Right lobe of liver (tissue), 6 donors: ENCODE data around the gene KCNG4. TPM values are rescaled to one million over a fixed set of nuclear protein-coding genes. Genes with fewer than 3 reads are reported as not detected.

Experiments used
- ATAC-seq, 4 donors: fragments of 200-7000 bp; cut with Tn5 transposase; one replicate each; pipeline ENCODE4 v1.9.1; 2020; ENCODE audit warnings: mild to moderate bottlenecking in 4 of 4, moderate library complexity in 4 of 4
- DNase-seq, 3 donors: peaks; one replicate each; pipeline ENCODE4 v3.0.0-alpha.2; 2020
- H3K27ac ChIP-seq, 3 donors: fragments of 200-600 bp; one replicate each; pipeline ENCODE4 v1.8.0; 2022
- H3K27me3 ChIP-seq, 2 donors: fragments of 200-600 bp; one replicate each; pipeline ENCODE4 v1.8.0; 2022
- H3K36me3 ChIP-seq, 4 donors: fragments of 200-600 bp; sonication (generic) in 1 of 4; one replicate each; pipeline versions ENCODE4 v1.5.1 to v1.8.0; 2017 to 2022; ENCODE audit warnings: control low read depth in 1 of 4
- H3K4me1 ChIP-seq, 4 donors: fragments of 200-600 bp; sonication (generic) in 1 of 4; one replicate each; pipeline versions ENCODE4 v1.5.1 to v1.8.0; 2017 to 2022; ENCODE audit warnings: control low read depth in 1 of 4
- H3K4me3 ChIP-seq, 3 donors: fragments of 200-600 bp; one replicate each; pipeline ENCODE4 v1.8.0; 2022
- H3K9me3 ChIP-seq, 4 donors: fragments of 200-600 bp; sonication (generic) in 1 of 4; one replicate each; pipeline versions ENCODE4 v1.5.1 to v1.8.0; 2017 to 2022; ENCODE audit warnings: control low read depth in 1 of 4
- POLR2A ChIP-seq: fragments of 450-650 bp; IDR thresholded peaks from one replicate; pipeline ENCODE4 v1.6.1; 2017; ENCODE audit warnings: antibody characterized with exemption, mild to moderate bottlenecking
- WGBS: methylation state at CpG from one replicate; pipeline ENCODE4 v1.1.6; 2018; ENCODE audit warnings: low coverage, low lambda C conversion rate; ENCODE audit not compliant: insufficient coverage; ENCODE audit errors: missing lambda C conversion rate; 5-methylcytosine and 5-hydroxymethylcytosine counted together
- intact Hi-C, 2 donors: fragments of 100-400 bp; cut with DNase I; formaldehyde crosslinking; loops; one replicate each; pipeline versions ENCODE4 v1.11.2 to v1.14.1; 2022
- total RNA-seq, 6 experiments: library from RNA; depleted of rRNA in 2 of 6; stranded (reverse); fragments of >200 nt in 2 of 6; fragmentation: NEBNext Ultra II Directional in 3 of 6; extraction: Animal tissue kit (Norgen Biotek cat#: 25700) in 3 of 6; gene quantifications; one replicate each; pipeline versions ENCODE4 v1.1.0 to v1.2.4, GENCODE V29; 2016 to 2023
- TF ChIP-seq, protein P1 (sequence below), 4 donors: fragments of 200-600 bp in 3 of 4; fragments of 450-650 bp in 1 of 4; IDR thresholded peaks; one replicate each; pipeline versions ENCODE4 v1.5.1 to v1.8.0; 2016 to 2022; ENCODE audit warnings: antibody characterized with exemption in 4 of 4, mild to moderate bottlenecking in 2 of 4
- donor health status: DM: no; HTN: yes; CAD: no.
- donor health status: DM: no; HTN: no; CAD: no.
- donor health status: DM: no; HTN: no; CAD: no.
- donor health status: DM: no; HTN: yes; CAD: no.
- donor health status: DM: no; HTN: yes; CAD: no.

KCNG4 gene
- total RNA-seq, 6 experiments from 2014 or later: not detected

DNA sequence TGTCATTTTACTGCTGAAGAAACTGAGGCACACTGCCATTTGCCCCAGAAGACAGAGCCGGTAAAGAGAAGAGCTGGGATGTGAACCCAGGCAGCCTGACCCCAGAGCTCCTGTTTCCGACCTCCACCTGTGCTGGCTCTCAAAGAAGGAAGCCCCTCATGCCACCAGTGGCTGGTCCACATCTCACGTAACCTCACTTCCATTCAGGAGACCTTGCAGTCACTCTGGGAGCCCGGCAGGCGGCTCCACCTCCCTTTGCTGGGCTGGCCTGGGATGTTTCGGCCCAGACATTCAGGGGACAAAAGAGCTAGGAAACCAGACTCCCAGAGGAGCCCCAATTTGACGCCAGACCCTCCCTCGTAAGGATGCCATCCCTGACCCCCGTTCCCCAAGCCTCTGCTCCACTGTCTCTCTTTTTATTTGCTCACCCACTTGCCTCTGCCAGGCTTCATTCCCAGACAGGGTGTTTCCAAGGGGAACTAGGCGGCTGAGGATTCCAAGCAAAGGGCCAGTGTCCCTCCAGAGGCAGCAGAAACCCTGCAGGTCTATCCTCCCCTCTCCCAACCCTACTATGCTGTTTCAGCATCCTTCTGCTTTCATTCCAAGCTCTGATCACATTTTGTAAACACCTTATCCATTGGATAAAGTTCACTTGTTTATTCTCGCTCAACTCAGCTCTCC, 55.8 kb downstream of the KCNG4 start:
- no peak for ATAC-seq
- H3K27me3 ChIP-seq: no peaks in the 10 kb centered on the region
- H3K4me3 ChIP-seq: no peak overlapping the region
- H3K36me3 ChIP-seq: peaks cover 0 to 30% (median 5%) of the 10 kb centered on the region in 4 donors
- H3K4me1 ChIP-seq: peaks cover 0 to 8% (median 2%) of the 10 kb centered on the region in 4 donors
- peak in 1 of 3 donors; percentile 32 for DNase-seq
- intact Hi-C loops: loop anchor here (10.0 kb wide), 1 partner anchor 99 kb away; no protein-coding TSS in a partner anchor
- 58% methylated on average over 3 of the region's 11 CpGs for WGBS
- TF ChIP-seq, protein P1, sequence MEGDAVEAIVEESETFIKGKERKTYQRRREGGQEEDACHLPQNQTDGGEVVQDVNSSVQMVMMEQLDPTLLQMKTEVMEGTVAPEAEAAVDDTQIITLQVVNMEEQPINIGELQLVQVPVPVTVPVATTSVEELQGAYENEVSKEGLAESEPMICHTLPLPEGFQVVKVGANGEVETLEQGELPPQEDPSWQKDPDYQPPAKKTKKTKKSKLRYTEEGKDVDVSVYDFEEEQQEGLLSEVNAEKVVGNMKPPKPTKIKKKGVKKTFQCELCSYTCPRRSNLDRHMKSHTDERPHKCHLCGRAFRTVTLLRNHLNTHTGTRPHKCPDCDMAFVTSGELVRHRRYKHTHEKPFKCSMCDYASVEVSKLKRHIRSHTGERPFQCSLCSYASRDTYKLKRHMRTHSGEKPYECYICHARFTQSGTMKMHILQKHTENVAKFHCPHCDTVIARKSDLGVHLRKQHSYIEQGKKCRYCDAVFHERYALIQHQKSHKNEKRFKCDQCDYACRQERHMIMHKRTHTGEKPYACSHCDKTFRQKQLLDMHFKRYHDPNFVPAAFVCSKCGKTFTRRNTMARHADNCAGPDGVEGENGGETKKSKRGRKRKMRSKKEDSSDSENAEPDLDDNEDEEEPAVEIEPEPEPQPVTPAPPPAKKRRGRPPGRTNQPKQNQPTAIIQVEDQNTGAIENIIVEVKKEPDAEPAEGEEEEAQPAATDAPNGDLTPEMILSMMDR (IDR thresholded peaks at IDR 0.05): peak in 2 of 4 donors; percentile 7
- TF ChIP-seq POLR2A: no peak
- no peaks in the 10 kb centered on the region for H3K9me3 ChIP-seq
- no peak overlapping the region for H3K27ac ChIP-seq

DNA sequence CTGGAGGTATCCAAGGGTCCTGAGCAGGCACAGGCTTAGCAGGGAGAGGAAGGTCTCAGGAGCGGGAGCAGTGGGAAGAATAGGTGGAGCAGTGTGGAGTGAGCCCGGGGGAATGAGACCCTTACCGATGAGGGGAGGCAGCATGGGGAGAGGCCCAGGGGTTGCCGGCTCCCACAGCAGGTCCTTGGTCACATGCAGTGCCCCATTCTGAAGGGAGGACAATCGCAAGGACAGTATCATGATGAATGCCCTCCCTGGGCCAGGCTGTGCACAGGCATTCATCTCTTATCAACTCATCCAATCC, 56.3 kb downstream of the KCNG4 start:
- intact Hi-C loops: loop anchor here (10.0 kb wide), 1 partner anchor 99 kb away; no protein-coding TSS in a partner anchor
- ATAC-seq (no peak), DNase-seq (peak in 1 of 3 donors; percentile 21)
- no peak overlapping the region for H3K4me3 ChIP-seq
- peaks cover 0 to 8% (median 2%) of the 10 kb centered on the region in 4 donors for H3K4me1 ChIP-seq
- TF ChIP-seq, protein P1 (IDR thresholded peaks at IDR 0.05): no peak
- no peak for TF ChIP-seq POLR2A
- H3K27me3 ChIP-seq: no peaks in the 10 kb centered on the region
- no peaks in the 10 kb centered on the region for H3K9me3 ChIP-seq
- WGBS: 100% methylated on average over 4 of the region's 5 CpGs
- H3K36me3 ChIP-seq: peaks cover 0 to 35% (median 5%) of the 10 kb centered on the region in 4 donors
- no peak overlapping the region for H3K27ac ChIP-seq

DNA sequence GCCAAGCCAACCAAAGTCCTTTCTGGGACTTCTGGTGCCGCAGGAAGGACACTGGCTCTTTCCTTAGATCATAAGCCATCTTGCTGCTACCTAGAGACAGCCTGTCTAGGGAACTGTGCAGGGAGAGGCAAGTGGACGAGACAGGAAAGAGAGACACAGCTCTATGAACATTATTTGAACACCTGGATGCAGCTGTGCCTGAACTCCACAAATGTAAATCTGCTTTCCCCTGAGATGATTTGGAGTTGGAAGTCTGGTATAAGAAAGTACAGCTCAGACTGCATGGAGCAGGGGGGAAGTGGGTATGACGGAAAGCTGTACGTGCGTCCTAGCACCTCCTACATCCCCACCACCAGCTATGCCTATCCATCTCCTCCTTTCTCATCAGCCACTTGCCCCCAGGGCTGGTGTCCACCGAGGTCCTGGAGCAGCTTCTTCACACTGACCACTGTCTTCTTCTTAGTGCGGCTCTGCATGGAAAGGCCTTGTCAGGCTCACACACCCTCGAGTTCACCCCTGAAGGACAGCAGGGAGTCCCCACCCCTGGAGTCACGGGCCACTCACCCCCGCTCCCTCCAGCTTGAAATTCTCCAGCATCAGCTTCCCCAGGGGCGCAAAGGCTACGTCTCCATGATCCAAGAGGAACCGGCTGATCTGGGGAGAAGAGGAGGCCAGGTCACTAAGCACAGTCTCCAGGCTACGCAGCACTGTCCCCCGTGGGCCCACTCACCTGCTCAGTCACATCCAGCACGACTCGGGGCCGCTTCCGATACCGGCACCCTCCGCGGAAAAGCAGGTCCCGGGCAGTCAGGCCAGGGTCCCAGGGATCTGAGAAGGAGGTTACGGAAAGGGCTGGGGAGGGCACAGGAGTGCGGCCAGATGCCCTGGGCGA, 56.9 kb downstream of the KCNG4 start:
- intact Hi-C loops: loop anchor here (10.0 kb wide), 1 partner anchor 98 kb away; no protein-coding TSS in a partner anchor
- no peak for DNase-seq
- WGBS: 91% methylated on average over 7 of the region's 26 CpGs
- no peak overlapping the region for H3K4me3 ChIP-seq
- H3K27me3 ChIP-seq: no peaks in the 10 kb centered on the region
- H3K9me3 ChIP-seq: no peaks in the 10 kb centered on the region
- TF ChIP-seq POLR2A: no peak
- TF ChIP-seq, protein P1 (IDR thresholded peaks at IDR 0.05): no peak
- peaks cover 0 to 8% (median 2%) of the 10 kb centered on the region in 4 donors for H3K4me1 ChIP-seq
- H3K36me3 ChIP-seq: peaks cover 0 to 35% (median 5%) of the 10 kb centered on the region in 4 donors
- no peak for ATAC-seq
- H3K27ac ChIP-seq: no peak overlapping the region

DNA sequence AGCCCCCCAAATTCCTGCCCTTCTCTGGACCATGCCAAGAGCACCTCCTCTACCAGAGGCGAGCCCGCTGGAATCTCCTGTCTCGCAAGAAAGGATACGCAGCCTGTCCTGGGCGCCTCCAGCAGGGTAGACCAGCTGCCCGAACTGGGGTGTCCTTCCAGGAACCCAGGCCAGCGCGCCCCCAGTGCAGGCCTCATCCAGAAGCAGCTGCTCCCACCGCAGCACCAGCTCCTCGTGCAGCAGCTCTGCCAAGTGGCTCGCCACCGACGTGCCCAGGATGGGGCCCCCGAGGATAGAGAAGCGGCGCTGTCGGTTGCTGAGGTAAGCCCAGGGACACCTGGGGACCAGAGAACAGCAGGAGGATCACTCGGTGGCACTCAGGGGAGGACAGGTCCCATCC, 57.7 kb downstream of the KCNG4 start:
- intact Hi-C loops: loop anchor here (10.0 kb wide), 1 partner anchor 97 kb away; no protein-coding TSS in a partner anchor
- H3K36me3 ChIP-seq: peaks cover 0 to 35% (median 5%) of the 10 kb centered on the region in 4 donors

More for the DNA sequence above, 57.7 kb downstream of the KCNG4 start:
- H3K27me3 ChIP-seq: no peaks in the 10 kb centered on the region
- WGBS: 100% methylated on average over 3 of the region's 18 CpGs
- ATAC-seq (no peak), DNase-seq (peak in 1 of 3 donors; percentile 31)
- no peak overlapping the region for H3K27ac ChIP-seq
- TF ChIP-seq, protein P1 (IDR thresholded peaks at IDR 0.05): no peak
- no peaks in the 10 kb centered on the region for H3K9me3 ChIP-seq
- H3K4me3 ChIP-seq: no peak overlapping the region
- peaks cover 0 to 13% (median 8%) of the 10 kb centered on the region in 4 donors for H3K4me1 ChIP-seq
